ENCODE measurements around the gene PDE4D. TPM values are rescaled to one million over a fixed set of nuclear protein-coding genes. Genes with fewer than 3 reads are reported as not detected.

PDE4D gene
- total and polyA plus RNA-seq, 2 experiments from 2014 or later = 21.9 to 54.2 TPM

- Histone ChIP-seq H3K4me1 (ENCODE audit: low read depth) (peaks cover 15% of the 10 kb centered on the region), H3K27ac (no peak overlapping the region), H3K9me3 (ENCODE audit: low read depth) (no peaks in the 10 kb centered on the region), H3K36me3 (no peaks in the 10 kb centered on the region), H3K4me3 (no peak overlapping the region), H3K27me3 (peaks cover 31% of the 10 kb centered on the region)
- peak in 1 of 2 donors; percentile 96 for DNase-seq (ENCODE audit: low read depth in 1 of 2, low spot score in 1 of 2)
- TF ChIP-seq CTCF (IDR thresholded peaks at IDR 0.05; ENCODE audit: low read depth, low read length) = no peak
Measured at GRCh38 chr5:59036274-59036961, 857.1 kb downstream of the PDE4D start.

DNA sequence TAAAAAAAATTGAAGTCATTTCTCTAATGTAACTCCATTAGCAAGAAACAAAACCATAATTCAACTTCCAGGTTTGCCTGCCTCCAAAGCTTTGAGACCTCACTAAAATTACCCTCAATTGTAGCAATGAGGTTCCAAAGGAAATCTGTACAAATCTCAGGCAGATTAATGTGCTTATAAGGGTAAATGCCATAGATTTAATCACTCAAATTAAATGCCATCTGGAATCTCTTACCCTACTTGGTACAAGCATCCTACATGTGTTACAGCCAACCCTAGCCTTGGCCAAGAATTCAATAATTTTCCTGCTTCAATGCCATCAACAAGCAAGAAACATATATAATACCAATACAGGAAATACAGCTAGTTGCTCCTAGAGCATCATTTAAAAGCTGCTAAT is 857.8 kb downstream of the PDE4D start:
- no peak for DNase-seq (ENCODE audit: low read depth in 1 of 2, low spot score in 1 of 2)
- Histone ChIP-seq H3K4me1 (ENCODE audit: low read depth) (peaks cover 15% of the 10 kb centered on the region), H3K27me3 (peaks cover 24% of the 10 kb centered on the region), H3K27ac (no peak overlapping the region), H3K36me3 (no peaks in the 10 kb centered on the region), H3K4me3 (no peak overlapping the region), H3K9me3 (ENCODE audit: low read depth) (no peaks in the 10 kb centered on the region)
- TF ChIP-seq CTCF (IDR thresholded peaks at IDR 0.05; ENCODE audit: low read depth, low read length) = no peak

DNA sequence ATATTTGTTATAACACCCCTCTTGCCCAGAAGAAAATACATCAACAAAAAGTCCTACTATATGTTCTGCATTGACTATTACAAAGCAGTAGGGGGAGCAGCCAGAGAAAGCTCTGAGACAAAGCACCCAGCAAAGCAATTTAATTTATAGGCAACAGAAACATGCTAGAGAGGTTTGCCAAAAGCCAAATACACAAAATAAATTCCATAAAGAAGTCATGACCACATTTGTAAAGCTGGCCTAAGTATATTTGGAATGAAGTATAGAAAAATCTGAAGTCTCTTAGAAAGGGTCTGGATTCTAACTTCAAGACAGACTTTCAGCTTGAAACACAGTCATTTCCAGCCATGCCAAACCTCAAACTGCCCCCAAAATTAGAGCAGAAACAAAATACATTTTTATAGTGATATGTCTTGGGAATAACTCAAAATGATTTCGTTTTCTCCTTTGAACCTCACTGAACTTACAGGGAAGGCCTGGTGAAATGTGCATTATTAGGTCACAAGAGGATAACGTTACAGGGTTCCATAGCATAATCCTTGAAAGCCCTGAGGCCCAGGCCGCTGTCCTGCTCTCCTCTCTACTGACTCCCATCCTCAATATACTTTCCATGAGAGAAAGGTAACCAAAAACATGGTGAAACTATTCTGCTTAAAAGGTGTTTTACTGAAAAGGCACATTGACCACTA is 858.9 kb downstream of the PDE4D start:
- DNase-seq (ENCODE audit: low read depth in 1 of 2, low spot score in 1 of 2) = peak; percentile 44 to 81
- Histone ChIP-seq H3K9me3 (ENCODE audit: low read depth) (no peaks in the 10 kb centered on the region), H3K4me1 (ENCODE audit: low read depth) (peaks cover 15% of the 10 kb centered on the region), H3K4me3 (no peak overlapping the region), H3K27ac (peak overlapping the region; percentile 59), H3K36me3 (no peaks in the 10 kb centered on the region), H3K27me3 (peaks cover 13% of the 10 kb centered on the region)
- TF ChIP-seq CTCF (IDR thresholded peaks at IDR 0.05; ENCODE audit: low read depth, low read length) = peak; percentile 73

DNA sequence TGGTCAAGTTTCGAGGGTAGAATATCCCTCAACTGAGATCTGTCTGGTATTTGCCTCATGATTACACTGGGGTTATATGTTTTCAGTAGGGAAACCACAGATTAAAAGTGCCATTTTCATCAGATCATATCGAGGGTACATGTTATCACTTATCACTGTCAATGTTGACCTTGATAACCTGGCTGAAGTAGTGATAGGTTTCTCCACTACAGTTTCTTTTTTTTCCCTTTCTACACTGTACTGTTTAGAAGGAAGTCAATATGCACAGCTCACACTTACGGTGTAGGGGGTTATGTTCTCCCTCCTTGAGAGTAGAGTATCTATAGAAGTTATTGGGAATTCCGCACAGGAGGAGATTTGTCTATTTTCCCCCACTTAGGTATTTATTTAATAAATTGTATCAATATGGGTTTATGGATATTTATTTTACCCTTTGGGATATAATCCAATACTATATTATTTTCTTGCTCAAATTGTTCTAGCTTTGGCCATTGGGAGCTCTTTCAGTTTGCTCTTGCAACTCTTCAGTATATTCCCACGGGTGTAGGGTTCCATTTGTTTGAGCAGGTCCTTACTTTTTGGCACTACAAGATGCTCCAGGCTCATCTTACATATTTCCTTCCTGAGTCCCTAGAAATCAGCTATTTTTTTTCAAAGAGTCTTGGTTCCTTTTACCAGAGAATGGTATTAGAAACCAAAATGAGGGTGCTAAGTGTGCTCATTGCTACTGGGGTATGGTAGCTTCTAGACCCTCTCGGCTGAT is 866.2 kb downstream of the PDE4D start:
- Histone ChIP-seq H3K9me3 (ENCODE audit: low read depth) (no peaks in the 10 kb centered on the region), H3K4me3 (no peak overlapping the region), H3K27me3 (no peaks in the 10 kb centered on the region), H3K36me3 (no peaks in the 10 kb centered on the region), H3K4me1 (ENCODE audit: low read depth) (peaks cover 5% of the 10 kb centered on the region), H3K27ac (no peak overlapping the region)
- no peak for TF ChIP-seq CTCF (IDR thresholded peaks at IDR 0.05; ENCODE audit: low read depth, low read length)
- DNase-seq (ENCODE audit: low read depth in 1 of 2, low spot score in 1 of 2) = no peak

DNA sequence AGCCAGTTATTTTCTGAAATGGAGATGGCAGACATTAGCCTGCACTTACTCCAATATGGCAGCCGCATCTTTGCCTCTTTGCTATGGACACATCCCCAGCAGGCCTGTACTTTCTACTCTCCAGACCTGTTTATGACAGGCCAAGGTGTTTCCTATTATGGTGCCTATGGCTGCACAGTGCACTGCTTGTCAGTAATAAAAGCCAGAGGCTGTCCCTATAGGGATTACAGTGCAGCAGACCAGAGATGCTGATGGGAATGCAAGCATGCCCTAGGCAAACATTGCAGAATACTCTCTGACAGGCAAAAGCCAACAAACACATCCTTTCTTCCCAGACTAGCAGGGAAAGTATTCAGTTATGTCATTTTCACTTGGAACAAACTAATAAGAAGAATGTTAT is 867.8 kb downstream of the PDE4D start:
- no peak overlapping the region for H3K4me3 ChIP-seq
- peak overlapping the region; percentile 14 for H3K27ac ChIP-seq
- H3K27me3 ChIP-seq = no peaks in the 10 kb centered on the region
- H3K36me3 ChIP-seq = no peaks in the 10 kb centered on the region
- no peak for TF ChIP-seq CTCF (IDR thresholded peaks at IDR 0.05; ENCODE audit: low read depth, low read length)
- peaks cover 5% of the 10 kb centered on the region for H3K4me1 ChIP-seq (ENCODE audit: low read depth)
- peak in 1 of 2 donors; percentile 27 for DNase-seq (ENCODE audit: low read depth in 1 of 2, low spot score in 1 of 2)
- H3K9me3 ChIP-seq (ENCODE audit: low read depth) = no peaks in the 10 kb centered on the region

All from cardiac muscle cell (in vitro differentiated cells and primary cell).